ENCODE data around the gene ARMC5.

The ARMC5 gene

DNA sequence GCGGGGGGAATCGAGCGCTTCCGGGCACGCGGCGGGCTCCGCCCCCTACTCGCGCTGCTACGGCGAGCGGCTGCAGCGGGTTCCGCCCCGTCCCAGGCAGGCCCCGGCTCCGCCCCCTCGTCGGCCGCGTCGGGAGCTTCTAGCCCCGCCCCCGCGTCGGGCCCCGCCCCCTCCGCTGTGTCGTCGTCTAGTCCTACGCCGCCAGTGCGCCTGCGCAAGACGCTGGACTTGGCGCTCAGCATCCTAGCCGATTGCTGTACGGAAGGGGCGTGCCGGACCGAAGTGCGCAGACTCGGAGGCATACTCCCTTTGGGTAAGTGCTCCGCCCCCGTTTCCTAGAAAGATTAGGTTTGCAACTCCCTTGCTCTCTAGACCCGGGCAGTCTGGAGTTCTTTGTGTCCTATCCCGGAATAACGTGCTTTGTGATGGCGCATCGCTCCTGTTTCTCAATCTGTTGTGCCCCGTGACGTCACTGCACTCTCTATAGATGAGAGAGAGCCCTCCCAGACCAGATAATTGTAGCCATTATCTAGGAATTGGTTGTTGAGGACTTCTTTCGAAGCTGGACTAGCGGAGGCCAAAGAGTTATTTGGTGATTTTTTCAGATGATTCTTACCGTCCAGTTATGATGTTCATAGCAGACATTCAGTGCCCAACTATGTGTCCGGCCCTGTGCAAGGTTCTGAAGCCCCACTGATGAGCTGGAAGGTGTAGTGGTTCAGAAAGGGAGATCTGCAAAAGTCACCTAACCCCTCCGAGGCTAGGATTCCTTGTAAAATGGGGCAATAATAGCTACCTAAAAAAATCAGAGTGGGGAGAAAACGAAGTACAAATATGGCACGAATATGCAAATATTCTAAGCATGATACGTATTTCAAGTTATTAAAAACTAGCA is 633 bp downstream of the ARMC5 start:
- H3K27ac ChIP-seq = peak overlapping the region; percentile 89
- TF ChIP-seq, protein P1, sequence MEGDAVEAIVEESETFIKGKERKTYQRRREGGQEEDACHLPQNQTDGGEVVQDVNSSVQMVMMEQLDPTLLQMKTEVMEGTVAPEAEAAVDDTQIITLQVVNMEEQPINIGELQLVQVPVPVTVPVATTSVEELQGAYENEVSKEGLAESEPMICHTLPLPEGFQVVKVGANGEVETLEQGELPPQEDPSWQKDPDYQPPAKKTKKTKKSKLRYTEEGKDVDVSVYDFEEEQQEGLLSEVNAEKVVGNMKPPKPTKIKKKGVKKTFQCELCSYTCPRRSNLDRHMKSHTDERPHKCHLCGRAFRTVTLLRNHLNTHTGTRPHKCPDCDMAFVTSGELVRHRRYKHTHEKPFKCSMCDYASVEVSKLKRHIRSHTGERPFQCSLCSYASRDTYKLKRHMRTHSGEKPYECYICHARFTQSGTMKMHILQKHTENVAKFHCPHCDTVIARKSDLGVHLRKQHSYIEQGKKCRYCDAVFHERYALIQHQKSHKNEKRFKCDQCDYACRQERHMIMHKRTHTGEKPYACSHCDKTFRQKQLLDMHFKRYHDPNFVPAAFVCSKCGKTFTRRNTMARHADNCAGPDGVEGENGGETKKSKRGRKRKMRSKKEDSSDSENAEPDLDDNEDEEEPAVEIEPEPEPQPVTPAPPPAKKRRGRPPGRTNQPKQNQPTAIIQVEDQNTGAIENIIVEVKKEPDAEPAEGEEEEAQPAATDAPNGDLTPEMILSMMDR (conservative IDR thresholded peaks at IDR 0.05) = no peak

DNA sequence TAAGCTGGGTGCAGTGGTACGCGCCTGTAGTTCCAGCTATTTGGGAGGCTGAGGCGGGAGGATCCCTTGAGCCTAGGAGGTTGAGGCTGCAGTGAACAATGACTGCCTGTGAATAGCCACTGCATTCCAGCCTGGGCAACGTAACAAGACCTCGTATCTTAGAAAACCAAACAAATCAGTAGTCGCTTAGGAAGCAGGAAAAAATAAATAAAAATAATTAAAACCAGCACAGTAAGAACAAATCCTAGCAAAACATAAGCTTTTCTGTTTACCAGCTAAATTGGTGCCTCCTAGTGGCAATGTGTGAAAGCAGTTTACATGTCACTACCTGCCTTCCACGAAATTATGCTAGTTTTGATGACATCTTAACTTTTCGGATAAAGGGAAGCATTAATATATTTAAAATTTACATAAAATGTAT is 1.3 kb downstream of the ARMC5 start:
- TF ChIP-seq, protein P1 (conservative IDR thresholded peaks at IDR 0.05) = peak; percentile 40; the same call in 1 of the 2 replicates
- peak overlapping the region; percentile 89 for H3K27ac ChIP-seq

DNA sequence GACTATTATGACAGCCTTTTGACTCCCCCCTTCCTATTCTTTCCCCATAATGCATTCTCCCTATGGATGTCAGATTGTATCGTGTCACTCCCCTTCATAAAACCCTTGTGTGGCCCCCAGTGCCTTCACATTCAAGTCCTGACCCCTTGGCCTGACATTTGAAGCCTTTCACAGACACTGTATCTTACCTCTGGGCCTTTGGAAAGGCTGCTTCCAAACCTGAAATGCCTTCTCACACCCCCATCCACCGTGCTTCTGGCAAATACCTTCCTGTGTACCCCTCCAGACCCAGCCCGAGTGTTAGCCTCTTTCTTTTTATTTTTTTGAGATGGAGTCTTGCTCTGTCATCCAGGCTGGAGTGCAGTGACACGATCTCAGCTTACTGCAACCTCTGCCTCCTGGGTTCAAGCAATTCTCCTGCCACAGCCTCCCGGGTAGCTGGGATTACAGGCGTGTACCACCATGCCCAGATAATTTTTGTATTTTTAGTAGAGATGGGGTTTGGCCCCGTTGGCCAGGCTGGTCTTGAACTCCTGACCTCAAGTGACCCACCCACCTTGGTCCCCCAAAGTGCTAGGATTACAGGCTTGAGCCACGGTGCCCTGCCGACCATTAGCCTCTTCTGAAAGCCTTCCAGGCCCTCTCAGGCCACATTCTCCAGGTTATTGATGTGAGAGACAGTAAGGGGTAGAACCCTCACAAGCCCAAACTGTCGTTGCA is 2.1 kb downstream of the ARMC5 start:
- H3K27ac ChIP-seq = no peak overlapping the region
- TF ChIP-seq, protein P1 (conservative IDR thresholded peaks at IDR 0.05) = no peak

DNA sequence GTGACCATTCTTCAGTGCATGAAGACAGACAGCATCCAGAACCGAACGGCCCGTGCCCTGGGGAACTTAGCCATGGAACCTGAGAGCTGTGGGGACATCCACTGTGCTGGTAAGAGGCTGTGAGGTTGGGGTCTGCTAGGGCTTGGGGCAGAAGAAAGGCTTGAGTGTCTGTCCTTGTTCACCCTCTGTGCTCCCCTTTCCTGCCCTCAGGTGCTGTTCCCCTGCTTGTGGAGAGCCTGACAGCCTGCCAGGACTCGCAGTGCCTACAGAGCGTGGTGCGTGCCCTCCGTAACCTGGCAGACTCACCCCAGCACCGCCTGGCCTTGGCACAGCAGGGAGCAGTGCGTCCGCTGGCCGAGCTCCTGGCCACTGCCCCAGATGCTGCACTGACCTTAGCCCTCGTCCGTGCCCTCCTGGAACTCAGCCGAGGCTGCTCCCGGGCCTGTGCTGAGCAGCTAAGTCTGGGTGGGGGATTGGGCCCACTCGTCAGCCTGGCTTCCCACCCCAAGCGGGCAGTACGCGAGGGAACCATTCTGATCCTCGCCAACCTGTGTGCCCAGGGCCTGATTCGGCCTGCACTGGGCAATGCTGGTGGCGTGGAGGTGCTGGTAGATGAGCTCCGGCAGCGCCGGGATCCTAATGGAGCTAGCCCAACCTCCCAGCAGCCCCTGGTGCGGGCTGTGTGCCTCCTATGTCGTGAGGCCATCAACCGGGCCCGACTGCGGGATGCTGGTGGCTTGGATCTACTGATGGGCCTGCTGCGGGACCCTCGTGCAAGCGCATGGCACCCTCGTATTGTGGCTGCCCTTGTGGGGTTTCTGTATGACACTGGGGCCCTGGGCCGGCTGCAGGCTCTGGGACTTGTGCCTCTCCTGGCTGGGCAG is 2.9 kb downstream of the ARMC5 start:
- TF ChIP-seq, protein P1 (conservative IDR thresholded peaks at IDR 0.05) = no peak
- H3K27ac ChIP-seq = no peak overlapping the region

DNA sequence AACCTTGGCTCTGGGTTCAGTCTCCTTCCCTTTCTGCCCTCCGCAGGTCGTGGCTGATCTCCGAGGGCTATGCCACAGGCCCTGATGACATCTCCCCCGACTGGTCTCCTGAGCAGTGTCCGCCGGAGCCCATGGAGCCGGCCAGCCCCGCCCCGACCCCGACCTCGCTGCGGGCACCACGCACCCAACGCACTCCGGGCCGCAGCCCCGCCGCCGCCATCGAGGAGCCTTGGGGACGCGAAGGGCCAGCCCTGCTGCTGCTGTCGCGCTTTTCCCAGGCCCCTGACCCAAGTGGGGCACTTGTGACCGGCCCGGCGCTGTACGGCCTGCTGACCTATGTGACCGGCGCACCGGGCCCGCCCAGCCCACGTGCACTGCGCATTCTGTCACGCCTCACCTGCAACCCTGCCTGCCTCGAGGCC is 5.1 kb downstream of the ARMC5 start:
- no peak overlapping the region for H3K27ac ChIP-seq
- TF ChIP-seq, protein P1 (conservative IDR thresholded peaks at IDR 0.05) = no peak

DNA sequence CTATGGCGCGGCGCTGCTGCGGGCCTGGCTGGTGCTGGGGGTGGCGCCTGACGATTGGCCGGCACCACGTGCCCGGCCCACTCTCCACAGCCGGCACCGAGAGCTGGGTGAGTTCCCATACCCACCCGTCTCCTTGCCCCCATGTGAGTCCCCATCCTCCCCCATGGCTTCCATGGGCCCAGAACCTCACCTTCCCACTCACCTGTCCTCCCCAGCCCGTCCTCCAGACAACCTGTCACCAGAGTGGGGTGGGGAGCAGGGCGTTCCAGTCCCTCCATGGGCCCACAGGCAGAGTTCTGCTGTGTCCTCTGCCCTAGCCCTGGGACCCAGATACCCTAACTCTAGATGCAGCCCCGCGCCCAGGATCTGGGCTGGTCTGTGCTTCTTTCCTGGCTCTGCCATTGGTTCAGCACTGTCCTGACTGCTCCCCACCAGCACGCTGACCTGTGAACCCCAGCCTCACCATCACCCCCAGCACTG is 5.5 kb downstream of the ARMC5 start:
- TF ChIP-seq, protein P1 (conservative IDR thresholded peaks at IDR 0.05) = no peak
- H3K27ac ChIP-seq = no peak overlapping the region
